ENCODE results near the gene ANKRD39.

The ANKRD39 gene

DNA sequence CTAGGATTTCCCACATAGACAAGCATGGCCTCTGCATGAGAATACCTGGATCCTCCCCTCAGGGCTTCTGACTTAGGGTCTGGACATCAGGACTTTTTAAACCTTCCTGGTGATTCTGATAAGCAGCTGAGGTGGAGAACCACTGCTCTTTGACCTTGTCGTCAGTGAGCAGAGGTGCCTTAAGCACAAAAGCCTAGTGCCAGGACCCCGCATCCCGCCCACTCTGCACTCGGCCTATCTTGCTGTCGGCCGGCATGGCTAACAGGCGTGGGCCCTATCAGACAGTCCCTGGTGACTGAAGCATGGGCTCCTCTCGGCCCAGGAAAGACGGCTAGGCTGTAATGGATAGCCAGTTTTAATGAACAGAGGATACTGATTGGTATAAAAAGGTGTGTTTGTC, 20.2 kb downstream of the ANKRD39 start:
- no peak for DNase-seq (ENCODE audit: low read depth)
- no peak overlapping the region for H3K4me3 ChIP-seq (ENCODE audit: low read depth, low read length)

GRCh38 chr2:96835830-96836229, 22.0 kb downstream of the ANKRD39 start:
- no peak for DNase-seq (ENCODE audit: low read depth)

GRCh38 chr2:96832754-96833507, 24.9 kb downstream of the ANKRD39 start:
- H3K4me3 ChIP-seq (ENCODE audit: low read depth, low read length), result no peak overlapping the region
- DNase-seq (ENCODE audit: low read depth), result no peak

More at GRCh38 chr2:96835830-96836229, 22.0 kb downstream of the ANKRD39 start:
- H3K4me3 ChIP-seq (ENCODE audit: low read depth, low read length), result no peak overlapping the region

- no peak for DNase-seq (ENCODE audit: low read depth)
- H3K4me3 ChIP-seq (ENCODE audit: low read depth, low read length), result no peak overlapping the region
These were observed 25.4 kb downstream of the ANKRD39 start for GRCh38 chr2:96832408-96832753.

DNA sequence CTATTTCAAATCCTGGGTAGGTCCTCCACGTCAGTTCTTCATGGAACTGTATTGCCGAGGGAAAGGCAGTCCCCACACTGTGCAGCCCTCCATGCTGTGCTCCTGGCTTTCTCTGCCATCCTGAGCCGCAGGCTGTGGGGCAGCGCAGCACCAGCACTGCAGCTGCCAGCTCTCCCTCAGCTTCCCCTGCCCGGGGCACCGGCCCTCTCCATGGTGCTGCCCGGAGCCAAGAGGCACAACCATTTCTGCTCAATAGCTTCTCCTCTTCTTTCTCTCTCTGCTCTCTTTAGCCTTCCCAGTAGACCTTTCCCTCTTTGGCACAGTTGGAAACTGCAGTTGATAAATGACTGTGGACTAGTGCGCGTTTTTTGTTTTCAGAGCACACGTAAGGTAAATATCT, 26.1 kb downstream of the ANKRD39 start:
- H3K4me3 ChIP-seq (ENCODE audit: low read depth, low read length), result no peak overlapping the region
- no peak for DNase-seq (ENCODE audit: low read depth)

DNA sequence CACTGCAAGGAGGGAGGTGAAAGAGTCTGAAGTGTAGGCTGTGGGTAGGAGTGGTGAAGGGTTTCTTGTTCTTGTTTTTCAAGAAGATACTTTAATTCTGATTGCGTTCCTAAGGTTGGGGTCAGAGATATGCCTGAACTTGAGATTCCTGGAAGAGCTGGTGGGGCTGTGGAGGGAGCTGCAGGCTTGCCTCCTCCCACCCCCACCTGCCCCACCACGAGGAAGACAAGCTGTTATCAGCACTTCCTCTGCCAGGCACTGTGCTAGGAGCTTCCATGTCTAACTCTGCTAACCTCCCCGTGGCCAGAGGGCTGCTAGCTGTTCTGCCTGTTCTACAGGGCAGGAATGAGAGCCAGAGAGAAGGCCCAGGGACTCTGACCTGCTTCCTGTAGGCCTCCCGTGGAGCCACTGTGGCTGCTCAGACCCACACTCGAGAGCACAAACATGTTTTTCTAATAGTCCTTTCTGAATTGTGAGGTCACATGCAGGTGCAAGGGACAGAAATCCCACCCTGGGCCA, 27.7 kb downstream of the ANKRD39 start:
- H3K4me3 ChIP-seq (ENCODE audit: low read depth, low read length), result no peak overlapping the region
- no peak for DNase-seq (ENCODE audit: low read depth)

DNA sequence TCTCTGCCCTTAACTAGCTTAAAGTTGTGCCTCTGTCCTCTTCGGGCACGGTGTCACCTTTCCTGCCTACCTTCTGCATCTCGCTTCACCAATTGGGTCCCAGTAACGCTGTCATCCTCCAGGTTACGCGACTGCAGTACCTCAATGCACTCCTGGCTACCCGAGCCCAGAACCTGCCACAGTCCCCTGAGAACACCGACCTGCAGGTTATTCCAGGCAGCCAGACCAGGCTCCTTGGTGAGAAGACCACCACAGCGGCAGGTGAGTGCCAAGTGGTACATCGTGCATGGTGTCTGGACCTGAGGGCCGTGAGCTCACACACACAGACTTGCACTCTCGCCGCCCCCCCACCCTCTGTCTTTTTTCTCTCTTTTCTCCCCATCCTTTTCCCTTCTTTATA, 28.9 kb downstream of the ANKRD39 start:
- H3K4me3 ChIP-seq (ENCODE audit: low read depth, low read length), result no peak overlapping the region
- DNase-seq (ENCODE audit: low read depth), result no peak

DNA sequence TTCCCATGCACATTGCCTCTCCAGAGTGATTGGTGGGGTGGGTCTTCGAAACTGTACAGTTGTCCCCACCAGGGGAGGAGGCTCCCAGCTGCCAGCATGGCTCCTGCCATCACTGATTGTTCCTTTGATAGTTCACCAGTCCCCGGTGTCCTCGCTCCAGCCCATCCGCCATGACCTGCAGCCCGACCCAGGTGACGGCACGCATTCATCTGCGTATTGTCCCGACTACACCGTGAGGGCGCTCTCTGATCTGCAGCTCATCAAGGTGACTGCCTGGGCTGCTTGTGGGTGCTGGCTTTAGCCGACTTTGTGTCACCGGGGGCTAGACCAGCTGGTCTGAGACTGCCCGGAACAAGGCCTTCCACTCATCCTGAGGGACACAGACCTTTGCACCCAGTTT, 29.4 kb downstream of the ANKRD39 start:
- H3K4me3 ChIP-seq (ENCODE audit: low read depth, low read length), result no peak overlapping the region
- no peak for DNase-seq (ENCODE audit: low read depth)

DNA sequence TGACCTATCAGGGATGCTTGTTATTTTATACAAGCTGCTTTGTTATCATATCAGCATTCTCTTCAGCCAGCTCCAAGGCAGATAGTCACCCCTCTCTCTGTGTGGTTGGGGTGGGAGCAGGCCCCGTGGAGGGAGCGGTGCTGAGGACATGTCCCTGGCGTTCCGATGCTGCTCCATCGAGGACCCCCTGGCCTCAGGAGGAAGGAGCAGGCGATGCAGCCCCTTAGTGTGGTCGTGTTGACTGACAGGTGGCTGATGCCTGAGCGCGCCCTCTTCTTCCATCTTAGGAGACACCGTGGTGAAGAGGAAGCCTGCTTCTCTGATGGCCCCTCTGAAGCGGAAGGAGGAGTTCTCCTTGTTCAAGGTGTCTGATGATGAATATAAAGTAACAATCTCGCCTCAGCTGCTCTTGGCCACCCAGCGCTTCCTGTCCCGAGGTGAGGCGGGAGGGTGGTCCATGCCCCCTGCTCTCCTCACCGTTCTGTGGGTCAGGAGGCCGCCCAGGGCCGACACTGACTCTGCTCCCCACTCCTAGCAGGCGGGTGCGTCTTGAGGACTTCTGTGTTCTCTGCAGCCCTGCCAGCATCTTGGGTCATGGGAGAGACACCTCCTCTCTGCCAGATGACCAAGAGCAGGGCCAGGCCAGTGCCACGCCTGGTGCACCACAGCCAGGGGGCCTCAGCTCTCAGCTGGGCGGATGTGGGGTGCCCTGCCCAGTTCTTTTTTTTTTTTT, 31.1 kb downstream of the ANKRD39 start:
- no peak for DNase-seq (ENCODE audit: low read depth)
- no peak overlapping the region for H3K4me3 ChIP-seq (ENCODE audit: low read depth, low read length)

- no peak for DNase-seq (ENCODE audit: low read depth)
- no peak overlapping the region for H3K4me3 ChIP-seq (ENCODE audit: low read depth, low read length)
These were observed 32.8 kb downstream of the ANKRD39 start for GRCh38 chr2:96825057-96825456.

GRCh38 chr2:96824079-96824870, 33.5 kb downstream of the ANKRD39 start:
- no peak for DNase-seq (ENCODE audit: low read depth)
- no peak overlapping the region for H3K4me3 ChIP-seq (ENCODE audit: low read depth, low read length)

DNA sequence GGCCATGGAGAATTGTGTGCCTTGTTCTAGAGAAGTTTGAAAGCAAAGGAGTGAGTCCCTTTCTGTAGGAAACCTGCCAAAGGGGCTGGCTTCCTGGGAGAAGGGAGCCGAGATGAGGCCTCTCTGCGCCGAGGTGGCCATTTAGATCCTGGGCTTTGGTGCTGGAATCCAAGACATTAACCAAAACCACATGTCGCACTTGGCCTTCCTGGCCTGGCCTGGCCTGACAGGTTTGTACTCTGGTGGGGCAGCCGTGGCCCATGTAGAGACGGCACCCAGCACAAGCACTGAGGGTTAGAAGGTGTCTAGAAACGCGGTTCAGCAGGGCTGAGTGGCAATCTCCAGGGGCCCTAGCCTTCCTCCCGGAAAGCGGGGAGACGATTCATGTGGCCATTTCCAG, 34.6 kb downstream of the ANKRD39 start:
- no peak for DNase-seq (ENCODE audit: low read depth)
- H3K4me3 ChIP-seq (ENCODE audit: low read depth, low read length), result no peak overlapping the region

DNA sequence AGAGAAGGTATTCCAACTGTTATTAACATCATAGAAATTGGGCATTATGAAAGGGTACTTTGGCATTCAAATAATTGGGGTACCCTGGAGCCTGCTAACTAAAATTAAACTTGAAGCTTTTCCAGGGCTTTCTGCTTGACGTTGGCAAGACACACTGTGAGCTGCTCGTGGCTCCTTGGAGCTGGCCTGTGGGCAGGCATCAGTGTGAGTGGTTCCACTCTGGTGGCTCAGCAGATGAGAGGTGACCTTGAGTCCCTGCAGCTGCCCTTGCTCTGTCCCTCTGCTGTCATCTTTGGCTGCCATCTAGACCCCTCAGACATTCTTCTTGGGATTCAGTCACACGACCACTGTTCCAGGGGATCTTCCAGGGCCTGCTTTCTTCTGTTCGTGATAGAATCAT, 35.0 kb downstream of the ANKRD39 start:
- DNase-seq (ENCODE audit: low read depth), result no peak
- H3K4me3 ChIP-seq (ENCODE audit: low read depth, low read length), result no peak overlapping the region

GRCh38 chr2:96821113-96821675, 36.6 kb downstream of the ANKRD39 start:
- DNase-seq (ENCODE audit: low read depth), result no peak
- no peak overlapping the region for H3K4me3 ChIP-seq (ENCODE audit: low read depth, low read length)

- DNase-seq (ENCODE audit: low read depth), result no peak
- no peak overlapping the region for H3K4me3 ChIP-seq (ENCODE audit: low read depth, low read length)
These were observed 37.8 kb downstream of the ANKRD39 start for GRCh38 chr2:96819876-96820511.

DNA sequence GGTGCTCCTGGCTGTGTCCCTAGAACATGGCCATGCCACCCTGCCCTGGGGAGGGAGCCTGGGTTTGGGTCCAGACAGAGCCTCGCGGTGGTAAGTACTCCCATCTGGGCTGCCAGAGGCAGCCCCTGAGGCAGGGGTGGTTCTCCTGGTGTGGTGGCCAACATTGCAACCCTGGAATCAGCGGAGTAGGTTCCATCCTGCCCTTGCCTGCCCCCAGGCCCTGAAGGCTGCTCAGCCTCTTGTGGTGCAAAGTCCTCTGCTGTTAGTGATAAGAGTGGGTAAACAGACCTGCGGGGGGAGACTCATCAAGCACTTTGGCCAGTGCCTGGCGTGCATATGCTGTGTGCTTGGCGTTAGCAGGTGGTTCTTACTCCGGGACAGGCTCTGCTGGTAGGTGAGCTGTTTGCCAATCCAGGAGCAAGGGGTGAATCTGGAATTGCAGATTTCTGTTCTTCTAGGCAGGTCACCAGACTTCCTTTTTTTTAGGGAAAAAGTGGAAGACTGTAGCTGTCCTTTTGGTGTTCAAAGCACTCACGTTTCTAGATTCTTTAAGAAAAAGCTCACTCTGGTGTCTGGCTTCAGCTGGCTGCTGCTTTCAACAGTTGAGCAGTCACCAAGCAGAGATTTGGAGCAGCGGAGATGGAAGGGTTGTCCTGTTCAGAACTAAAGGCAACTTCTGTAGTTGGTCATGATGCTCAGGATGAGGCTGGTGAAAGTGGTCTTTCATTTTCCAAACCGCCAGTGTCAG, 38.5 kb downstream of the ANKRD39 start:
- no peak for DNase-seq (ENCODE audit: low read depth)
- H3K4me3 ChIP-seq (ENCODE audit: low read depth, low read length), result no peak overlapping the region

DNA sequence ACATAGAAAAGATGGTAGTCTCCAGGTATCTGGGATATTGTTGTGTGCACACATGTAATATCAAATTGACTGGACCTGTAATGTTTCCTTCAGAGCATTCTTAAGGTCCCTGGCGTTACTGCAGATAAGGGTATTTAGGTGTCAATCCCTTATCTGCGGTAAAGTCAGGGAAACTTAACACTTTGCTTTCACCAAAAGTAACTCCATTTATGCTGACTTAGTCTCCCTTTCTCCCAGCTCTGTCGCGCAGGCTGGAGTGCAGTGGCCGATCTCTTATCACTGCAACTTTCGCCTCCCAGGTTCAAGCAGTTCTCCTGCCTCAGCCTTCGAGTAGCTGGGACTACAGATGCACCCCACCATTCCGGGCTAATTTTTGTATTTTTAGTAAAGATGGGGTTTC, 39.9 kb downstream of the ANKRD39 start:
- DNase-seq (ENCODE audit: low read depth), result no peak
- no peak overlapping the region for H3K4me3 ChIP-seq (ENCODE audit: low read depth, low read length)

DNA sequence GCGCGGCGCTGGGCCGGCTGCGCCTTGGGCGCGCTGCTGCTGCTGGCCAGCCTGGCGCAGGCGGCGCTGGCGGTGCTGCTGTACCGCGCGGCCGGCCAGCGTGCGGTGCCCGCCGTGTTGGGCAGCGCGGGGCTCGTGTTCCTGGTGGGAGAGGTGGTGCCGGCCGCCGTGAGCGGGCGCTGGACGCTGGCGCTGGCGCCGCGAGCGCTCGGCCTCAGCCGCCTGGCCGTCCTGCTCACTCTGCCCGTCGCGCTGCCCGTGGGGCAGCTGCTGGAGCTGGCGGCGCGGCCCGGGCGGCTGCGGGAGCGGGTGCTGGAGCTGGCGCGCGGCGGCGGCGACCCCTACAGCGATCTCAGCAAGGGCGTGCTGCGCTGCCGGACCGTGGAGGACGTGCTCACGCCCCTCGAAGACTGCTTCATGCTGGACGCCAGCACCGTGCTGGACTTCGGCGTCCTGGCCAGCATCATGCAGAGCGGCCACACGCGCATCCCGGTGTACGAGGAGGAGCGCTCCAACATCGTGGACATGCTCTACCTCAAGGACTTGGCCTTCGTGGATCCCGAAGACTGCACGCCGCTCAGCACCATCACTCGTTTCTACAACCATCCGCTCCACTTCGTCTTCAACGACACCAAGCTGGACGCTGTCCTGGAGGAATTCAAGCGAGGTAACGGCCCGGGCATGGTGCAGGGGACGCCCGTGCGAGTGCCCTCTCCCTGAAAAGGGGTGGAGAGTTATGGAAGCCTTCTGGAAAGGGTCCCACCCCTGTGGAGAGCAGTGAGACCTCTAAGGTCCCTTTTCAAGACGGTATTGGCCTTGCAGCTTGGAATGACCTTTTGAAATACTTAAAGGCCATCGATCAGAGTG, 40.7 kb downstream of the ANKRD39 start:
- H3K4me3 ChIP-seq (ENCODE audit: low read depth, low read length), result peak overlapping the region; percentile 65
- DNase-seq (ENCODE audit: low read depth), result no peak
